HG02798 (cell line): Measurements from ENCODE around the gene TOP2B.

Experiments
- ATAC-seq: cut with Tn5 transposase; IDR thresholded peaks from one replicate; pipeline ENCODE4 v1.9.1; 2021; ENCODE audit warnings: mild to moderate bottlenecking; ENCODE audit not compliant: unreplicated experiment, poor library complexity

TOP2B gene, protein sequence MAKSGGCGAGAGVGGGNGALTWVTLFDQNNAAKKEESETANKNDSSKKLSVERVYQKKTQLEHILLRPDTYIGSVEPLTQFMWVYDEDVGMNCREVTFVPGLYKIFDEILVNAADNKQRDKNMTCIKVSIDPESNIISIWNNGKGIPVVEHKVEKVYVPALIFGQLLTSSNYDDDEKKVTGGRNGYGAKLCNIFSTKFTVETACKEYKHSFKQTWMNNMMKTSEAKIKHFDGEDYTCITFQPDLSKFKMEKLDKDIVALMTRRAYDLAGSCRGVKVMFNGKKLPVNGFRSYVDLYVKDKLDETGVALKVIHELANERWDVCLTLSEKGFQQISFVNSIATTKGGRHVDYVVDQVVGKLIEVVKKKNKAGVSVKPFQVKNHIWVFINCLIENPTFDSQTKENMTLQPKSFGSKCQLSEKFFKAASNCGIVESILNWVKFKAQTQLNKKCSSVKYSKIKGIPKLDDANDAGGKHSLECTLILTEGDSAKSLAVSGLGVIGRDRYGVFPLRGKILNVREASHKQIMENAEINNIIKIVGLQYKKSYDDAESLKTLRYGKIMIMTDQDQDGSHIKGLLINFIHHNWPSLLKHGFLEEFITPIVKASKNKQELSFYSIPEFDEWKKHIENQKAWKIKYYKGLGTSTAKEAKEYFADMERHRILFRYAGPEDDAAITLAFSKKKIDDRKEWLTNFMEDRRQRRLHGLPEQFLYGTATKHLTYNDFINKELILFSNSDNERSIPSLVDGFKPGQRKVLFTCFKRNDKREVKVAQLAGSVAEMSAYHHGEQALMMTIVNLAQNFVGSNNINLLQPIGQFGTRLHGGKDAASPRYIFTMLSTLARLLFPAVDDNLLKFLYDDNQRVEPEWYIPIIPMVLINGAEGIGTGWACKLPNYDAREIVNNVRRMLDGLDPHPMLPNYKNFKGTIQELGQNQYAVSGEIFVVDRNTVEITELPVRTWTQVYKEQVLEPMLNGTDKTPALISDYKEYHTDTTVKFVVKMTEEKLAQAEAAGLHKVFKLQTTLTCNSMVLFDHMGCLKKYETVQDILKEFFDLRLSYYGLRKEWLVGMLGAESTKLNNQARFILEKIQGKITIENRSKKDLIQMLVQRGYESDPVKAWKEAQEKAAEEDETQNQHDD (N-terminal part only)

DNA sequence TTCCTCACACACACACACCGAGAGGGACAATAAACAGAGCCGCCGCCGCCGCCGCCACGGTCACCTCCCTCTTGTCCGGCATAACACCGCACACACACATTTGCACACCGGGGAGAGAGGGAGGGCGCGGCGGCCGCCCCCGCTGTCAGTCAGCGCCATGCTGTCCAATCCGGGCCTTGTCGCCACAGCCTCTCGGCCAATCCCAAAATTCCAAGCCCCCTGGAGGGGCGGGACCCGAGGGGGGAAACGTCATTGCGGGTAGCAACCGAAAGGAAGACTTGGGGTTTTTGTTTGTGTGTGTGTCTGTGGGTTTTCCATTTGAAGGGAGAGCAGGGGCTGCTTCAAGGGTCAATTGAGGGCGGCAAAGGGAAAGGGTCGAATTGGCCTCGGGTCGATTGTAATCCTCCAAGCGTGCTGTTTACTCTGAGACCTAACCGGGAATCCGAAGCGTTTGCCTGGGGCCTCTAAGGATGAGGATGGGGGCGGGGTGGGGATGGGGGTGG lies at the start of gene TOP2B:
Gene TOP2B (minus strand): TSS at position 96 of the 503 bp plus-strand sequence. CDS start 610 bp downstream, outside the sequence.
- ATAC-seq = peak; percentile 93

DNA sequence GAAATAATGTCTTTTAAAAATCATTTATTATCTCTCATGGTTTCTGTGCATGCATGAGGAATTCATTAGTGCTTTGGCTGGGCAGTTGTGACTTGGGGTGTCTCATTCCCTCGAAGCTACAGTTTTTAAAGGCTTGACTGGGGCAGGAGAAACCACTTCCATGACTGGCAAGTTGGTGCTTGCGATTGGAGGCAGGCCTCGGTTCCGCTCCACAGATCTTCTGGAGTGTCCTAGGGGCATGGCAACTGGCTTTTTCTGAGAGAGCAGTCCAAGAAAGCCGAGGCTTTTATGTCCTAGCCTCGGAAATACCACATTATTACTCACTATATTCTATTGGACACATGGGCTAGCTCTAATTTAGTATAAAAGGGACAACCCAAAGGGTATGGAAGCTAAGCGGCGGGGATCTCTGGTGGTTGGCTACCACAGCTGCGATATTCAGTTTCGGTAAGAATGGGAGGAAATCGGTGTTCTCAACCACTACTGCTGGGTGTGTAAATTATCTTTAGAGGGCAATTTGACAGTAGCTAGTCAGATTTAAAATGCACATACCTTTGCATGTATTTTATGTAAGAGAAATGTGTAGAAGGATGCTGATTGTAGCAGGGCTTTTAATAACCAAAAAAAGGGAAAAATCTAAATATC lies 48.8 kb upstream of the TOP2B start:
- no peak for ATAC-seq

DNA sequence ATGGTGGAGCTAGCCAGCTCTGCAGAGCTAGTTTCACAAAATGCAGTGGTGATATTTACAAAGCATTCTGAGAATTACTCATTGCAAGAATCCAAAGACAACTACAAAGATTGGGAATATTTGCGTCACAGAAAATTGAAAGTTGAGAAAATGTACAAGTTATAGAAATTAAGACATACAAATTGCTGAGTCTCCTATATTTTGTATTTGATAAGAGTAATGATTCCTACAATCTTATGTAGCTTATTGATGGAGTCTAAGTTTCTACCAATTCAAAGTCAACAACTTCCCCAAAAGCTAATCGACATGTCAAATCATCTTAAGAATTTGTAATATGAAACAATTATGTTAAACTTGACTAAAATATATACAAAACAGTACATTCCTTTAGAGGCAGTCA lies 46.4 kb upstream of the TOP2B start:
- ATAC-seq = no peak

DNA sequence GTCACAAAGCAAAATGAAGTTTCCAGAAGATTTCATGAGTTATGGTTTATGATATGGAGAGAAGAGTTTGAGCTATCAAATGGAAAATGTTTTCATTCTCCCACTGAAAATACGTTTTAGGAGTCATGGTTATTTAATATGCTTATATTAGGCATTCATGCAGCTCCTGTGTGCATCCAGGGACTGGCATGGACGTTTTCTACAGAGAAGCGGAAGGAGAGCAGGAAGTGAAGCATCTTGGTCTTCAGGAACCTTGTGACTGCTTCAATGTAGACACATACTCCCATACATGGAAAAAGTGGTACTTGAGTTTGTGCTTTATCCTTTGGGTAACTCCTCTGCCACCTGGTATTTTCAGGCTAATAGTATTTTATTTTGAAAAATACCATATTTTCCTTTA lies 43.3 kb upstream of the TOP2B start:
- no peak for ATAC-seq

DNA sequence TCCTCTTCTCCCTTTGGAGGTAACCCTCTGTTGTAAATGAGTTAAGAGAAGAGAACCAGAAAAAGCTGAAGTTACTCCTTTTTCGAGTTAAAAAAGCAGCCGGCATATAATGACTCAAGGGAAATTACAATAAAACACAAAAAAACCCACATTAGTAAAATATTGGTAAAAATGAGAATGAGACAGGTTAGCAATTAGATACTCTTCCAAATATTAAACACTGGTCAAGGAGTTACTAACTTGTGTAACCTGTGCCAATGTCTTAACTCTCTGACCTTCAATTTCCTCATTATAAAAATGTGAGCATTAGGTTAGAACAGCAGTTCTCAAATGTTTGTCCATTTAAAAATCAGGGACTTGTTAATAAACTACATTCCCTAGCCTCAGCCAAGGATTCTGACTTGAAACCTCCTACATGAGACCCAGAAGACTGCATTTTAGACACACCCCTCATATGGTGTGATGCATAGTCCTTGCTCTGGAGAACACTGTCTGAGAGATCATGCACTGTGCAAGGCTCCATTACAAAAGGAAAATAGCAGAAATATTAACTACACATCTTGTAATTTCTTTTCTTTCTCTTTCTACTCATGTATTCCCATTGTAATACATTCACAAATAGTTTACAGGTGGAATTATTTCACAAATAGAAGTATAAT lies 42.7 kb upstream of the TOP2B start:
- no peak for ATAC-seq

DNA sequence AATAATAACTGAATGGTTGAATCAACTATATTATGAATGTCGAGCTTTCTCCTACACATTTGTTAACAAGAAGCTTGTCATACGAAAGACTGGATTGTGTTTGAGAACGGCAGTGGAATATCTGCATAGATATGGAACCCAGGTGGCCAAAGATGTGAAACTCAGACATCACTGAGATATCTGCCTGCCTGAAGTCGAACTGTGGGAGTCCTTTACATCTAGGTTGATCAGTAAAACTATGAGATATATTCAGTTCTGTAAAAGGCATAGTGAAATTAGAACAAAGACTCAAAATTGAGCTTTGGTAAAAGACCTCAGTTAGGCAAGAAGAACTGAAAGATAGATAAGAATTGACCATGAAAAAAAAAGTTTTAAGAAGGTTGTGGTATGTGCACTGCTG lies 41.5 kb upstream of the TOP2B start:
- no peak for ATAC-seq

DNA sequence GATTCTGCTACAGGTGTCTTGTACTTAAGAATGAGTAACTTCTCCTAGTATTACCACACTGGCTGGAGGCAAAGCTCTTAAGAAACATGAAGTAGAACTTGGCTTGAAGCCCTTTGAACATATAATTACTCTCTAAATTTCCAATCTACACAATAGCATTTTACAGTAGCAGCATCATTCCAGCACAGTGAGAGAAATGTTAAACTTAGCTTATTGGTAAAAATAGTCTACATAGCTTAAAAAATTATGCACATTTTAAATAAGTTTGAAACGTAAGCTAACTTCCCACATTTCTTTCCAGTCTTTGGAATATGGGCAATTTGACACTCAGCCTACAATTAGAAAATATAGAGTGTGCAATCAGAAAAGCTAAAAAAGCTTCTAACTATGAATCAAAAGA lies 32.8 kb upstream of the TOP2B start:
- no peak for ATAC-seq

DNA sequence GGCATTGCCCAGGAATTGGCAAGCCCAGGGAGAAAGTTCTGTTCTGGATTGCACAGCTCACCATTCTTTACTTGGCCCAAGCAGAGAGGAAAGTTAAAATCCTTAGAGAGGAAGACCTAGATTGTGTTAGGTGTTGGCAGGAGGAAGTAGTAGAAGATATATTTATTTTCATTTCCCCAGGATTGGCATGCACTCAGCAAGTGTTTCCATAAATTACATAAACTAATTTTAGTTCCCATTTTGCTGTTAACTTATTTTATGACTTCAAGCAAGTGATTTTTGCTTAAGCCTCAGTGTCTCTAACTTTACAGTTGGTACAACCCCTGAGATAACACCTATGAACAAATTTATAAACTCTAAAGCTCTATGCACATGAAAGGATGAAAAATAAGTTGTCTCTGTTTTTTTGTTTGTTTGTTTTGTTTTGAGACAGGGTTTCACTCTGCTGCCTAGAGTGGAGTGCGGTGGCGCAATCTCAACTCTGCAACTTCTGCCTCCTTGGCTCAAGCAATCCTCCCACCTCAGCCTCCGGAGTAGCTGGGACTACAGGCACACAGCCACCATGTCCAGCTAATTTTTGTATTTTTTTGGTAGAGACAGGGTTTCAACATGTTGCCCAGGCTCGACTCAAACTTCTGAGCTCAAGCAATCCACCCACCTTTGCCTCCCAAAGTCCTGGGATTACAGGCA lies 31.2 kb upstream of the TOP2B start:
- no peak for ATAC-seq

DNA sequence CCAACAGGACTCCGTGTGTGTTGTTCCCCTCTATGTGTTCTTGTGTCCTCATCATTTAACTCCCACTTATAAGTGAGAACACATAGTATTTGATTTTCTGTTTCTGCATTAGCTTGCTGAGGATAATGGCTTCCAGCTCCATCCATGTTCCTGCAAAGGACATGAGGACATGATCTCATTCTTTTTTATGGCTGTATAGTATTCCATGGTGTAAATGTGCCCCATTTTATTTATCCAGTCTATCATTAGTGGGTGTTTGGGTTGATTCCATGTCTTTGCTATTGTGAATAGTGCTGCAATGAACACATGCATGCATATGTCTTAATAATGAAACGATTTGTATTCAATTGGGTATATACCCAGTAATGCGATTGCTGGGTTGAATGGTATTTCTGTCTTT lies 28.5 kb upstream of the TOP2B start:
- no peak for ATAC-seq

DNA sequence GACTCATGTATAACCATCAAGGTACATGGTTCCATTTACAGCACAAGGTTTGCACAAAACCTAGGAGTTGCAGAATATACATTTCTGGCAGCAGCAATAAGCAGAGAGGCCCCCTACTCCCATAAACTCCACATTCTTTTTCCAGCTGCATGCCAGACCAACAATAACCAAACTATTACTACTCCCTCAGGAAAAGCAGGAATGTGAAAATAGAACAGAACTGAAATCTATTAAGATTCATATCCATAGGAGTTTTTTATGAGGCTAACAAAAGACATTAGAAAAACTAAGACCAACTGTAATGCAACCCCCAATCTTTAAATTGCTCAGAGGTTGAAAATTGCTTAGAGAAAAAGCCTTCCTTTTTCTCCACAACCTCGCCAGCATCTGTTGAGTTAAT lies 27.6 kb upstream of the TOP2B start:
- ATAC-seq = no peak

DNA sequence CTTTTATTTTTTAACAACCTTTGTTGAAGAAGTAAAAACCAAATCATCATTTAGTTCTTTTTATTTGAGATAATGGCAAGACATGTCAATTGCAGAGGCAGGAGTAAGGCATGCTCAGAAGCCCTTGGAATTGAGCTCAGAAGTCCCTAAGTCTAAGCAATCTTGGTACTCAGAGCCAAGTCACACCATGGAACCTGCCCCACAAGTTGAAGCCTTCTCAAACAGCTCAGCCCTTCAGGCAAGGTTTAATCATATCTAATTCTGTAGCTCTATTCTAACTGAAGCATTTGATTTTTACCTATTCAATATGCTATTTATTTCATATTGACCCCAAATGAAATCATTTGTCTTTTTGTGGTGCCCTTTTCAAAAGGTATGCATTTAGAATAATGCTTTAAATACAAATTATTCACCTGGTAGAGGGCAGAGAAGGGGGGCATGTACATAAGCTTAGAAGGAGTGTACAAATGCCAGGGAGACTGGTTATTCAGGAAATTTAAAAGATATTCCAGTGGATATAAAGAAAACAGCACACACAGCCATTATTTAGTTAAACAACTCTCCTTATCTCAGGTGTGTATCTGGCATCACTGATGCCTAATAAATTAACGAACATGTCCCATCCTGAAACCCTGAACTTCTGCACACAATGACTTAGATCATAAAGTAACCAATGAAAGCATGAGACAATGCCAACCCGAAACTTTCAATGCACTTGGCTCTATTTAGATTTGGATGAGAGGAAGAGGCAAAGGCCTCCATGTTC lies 26.2 kb upstream of the TOP2B start:
- ATAC-seq = no peak

DNA sequence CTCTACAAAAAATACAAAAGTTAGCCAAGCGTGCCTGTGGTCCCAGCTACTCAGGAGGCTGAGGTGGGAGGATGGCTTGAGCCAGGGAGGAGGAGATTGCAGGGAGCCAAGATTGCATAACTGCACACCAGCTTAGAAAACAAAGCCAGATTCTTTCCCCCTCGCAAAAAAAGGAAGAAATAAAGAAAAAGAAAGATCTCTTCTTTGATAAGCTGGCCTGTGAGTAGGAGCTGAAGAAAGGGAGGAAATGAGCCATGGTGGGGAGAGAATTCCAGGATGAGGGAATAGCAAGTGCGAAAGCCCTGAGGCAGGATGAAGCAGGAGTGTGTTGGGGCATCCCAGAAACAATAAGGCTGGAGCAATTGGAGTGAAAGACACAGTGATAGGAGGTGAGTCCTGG lies 24.5 kb upstream of the TOP2B start:
- ATAC-seq = no peak

DNA sequence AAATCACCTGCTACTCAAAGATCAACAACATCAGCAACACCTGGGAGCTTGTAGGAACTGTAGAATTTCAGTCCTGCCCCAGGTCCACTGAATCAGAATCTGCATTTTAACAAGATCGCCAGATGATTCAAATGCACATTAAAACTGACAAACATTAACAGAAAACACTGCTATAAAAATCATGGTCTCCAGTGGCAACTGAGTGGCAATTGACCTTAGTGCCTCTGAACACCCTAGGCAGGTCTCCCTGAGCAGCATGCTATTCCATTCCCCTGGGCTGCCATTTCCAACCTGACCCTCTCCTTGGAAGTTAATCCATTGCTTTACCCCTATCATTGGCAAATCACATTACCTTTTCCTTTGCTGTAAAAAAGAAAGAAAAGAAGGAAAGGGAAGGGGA lies 23.0 kb upstream of the TOP2B start:
- ATAC-seq = no peak

DNA sequence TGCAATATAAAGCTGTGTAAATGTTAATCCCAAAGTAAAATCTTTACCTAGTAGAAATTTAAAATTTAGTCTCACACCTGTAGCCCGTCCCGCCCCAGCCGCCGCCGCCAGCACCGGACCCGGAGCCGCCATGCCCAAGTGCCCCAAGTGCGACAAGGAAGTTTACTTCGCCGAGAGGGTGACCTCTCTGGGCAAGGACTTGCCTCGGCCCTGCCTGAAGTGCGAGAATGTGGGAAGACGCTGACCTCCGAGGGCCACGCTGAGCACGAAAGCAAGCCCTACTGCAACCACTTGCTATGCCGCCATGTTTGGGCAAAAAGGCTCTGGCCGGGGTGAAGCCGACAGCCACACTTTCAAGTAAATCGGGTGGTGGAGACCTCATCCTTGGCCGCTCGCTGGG lies 22.1 kb upstream of the TOP2B start:
- no peak for ATAC-seq

DNA sequence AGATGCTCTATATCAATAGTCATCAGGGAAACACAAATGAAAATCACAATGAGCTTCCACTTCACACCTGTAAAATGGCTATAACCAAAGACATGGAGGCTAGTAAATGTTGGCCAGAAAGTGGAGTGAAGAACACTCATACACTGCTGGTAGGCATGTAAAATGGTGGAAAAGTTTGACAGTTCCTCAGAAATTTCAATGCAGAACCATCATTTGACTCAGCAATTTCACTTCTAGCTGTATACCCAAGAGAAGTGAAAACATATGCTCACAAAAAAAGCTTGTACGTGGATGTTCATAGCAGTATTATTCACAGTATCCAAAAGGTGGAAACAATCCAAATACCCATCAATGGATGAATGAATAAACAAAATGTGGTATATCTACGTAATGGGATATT lies 19.2 kb upstream of the TOP2B start:
- no peak for ATAC-seq

DNA sequence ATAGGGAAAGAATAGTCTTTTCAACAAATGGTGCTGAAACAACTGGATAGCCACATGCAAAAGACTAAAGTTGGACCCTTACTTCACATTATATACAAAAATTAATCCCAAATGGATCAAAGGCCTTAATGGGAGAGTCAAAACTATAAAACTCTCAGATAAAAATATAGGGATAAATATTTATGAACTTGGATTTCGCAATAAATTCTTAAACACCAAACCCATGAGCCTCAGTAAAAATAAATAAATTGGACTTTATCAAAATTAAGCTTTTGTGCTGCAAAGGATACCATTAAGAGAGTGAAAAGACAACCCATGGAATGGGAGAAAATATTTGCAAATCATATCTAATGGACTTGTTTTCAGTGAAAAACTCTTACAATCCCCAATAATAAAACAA lies 18.7 kb upstream of the TOP2B start:
- ATAC-seq = no peak

DNA sequence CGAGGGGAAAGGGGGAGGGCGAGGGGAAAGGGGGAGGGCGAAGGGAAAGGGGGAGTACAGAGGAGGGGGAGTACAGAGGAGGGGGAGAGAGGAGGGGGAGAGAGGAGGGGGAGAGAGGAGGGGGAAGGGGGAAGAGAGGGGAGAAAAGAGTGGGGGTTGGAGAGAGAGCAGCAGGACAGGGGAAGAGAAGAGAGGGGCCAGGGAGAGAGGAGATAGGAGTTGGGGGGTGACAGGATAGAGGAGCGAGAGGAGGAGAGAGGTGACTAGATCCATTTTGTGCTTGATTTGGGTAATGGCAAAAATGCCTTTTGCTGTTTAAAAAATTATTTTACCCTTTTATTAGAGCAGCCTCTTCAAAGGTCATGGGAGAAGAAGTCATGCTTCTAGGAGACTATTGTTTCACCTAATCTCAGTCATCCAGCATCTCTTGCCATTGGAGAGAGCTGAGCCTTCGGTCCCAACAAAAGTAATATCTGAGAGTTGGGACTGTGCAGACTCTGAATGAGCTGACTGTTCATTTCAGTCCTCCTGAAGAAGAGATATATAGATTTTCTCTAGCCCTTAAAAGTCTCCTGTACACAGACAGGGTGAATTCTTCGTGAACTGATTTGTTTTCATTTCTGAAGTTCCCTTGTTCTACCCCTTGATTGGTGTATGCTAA lies 15.1 kb upstream of the TOP2B start:
- ATAC-seq = no peak

DNA sequence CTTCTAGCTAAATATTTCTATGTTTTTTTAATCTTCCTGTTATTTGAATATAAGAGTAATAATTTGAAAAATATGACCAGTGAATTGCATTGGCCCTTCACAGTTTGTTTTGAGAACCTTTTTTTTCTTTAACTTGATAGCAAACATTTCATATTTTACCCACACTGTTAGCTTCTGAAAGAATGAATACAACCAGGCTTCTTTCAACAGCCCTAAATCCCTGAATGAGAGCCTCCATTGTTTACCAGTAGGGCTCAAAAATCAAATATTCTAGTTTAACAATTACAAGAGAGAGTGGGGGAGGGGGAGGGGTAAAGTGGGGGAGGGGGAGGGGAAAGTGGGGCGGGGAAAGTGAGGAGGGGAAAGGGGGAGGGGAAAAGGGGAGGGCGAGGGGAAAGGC lies 14.5 kb upstream of the TOP2B start:
- ATAC-seq = no peak
